HG02840 (cell line): Measurements from ENCODE around the gene CYP11A1.

Source experiments
- ATAC-seq: cut with Tn5 transposase; IDR thresholded peaks from one replicate; pipeline ENCODE4 v1.9.1; 2021; ENCODE audit warnings: mild to moderate bottlenecking, moderate library complexity, moderate number of reproducible peaks; ENCODE audit not compliant: unreplicated experiment, low FRiP score

Gene CYP11A1

GRCh38 chr15:74367296-74367854, at the start of gene CYP11A1:
Gene CYP11A1 (minus strand): TSS chr15:74367646. CDS start chr15:74367585, 61 bp downstream.
- ATAC-seq, result no peak

GRCh38 chr15:74417225-74417624, 49.8 kb upstream of the CYP11A1 start:
- ATAC-seq, result no peak

GRCh38 chr15:74415966-74416916, 48.8 kb upstream of the CYP11A1 start:
- ATAC-seq, result no peak

- no peak for ATAC-seq
Observed at GRCh38 chr15:74414603-74415338, 47.3 kb upstream of the CYP11A1 start.

- ATAC-seq, result no peak
Observed at GRCh38 chr15:74414081-74414580, 46.7 kb upstream of the CYP11A1 start.

- no peak for ATAC-seq
Observed at GRCh38 chr15:74413350-74414080, 46.1 kb upstream of the CYP11A1 start.

GRCh38 chr15:74412159-74412558, 44.7 kb upstream of the CYP11A1 start:
- no peak for ATAC-seq

- ATAC-seq, result no peak
Observed at GRCh38 chr15:74411686-74412085, 44.2 kb upstream of the CYP11A1 start.

- no peak for ATAC-seq
Observed at GRCh38 chr15:74410502-74410901, 43.1 kb upstream of the CYP11A1 start.

GRCh38 chr15:74409225-74409624, 41.8 kb upstream of the CYP11A1 start:
- no peak for ATAC-seq

- no peak for ATAC-seq
Observed at GRCh38 chr15:74408815-74409214, 41.4 kb upstream of the CYP11A1 start.

GRCh38 chr15:74408385-74408784, 40.9 kb upstream of the CYP11A1 start:
- ATAC-seq, result no peak

- ATAC-seq, result no peak
Observed at GRCh38 chr15:74406992-74407705, 39.7 kb upstream of the CYP11A1 start.

- ATAC-seq, result no peak
Observed at GRCh38 chr15:74406517-74406916, 39.1 kb upstream of the CYP11A1 start.

GRCh38 chr15:74405823-74406222, 38.4 kb upstream of the CYP11A1 start:
- no peak for ATAC-seq

GRCh38 chr15:74403991-74404563, 36.6 kb upstream of the CYP11A1 start:
- ATAC-seq, result no peak

- peak; percentile 11 for ATAC-seq
Observed at GRCh38 chr15:74403588-74403919, 36.1 kb upstream of the CYP11A1 start.

- ATAC-seq, result peak; percentile 33
Observed at GRCh38 chr15:74402873-74403587, 35.6 kb upstream of the CYP11A1 start.

- no peak for ATAC-seq
Observed at GRCh38 chr15:74402337-74402841, 34.9 kb upstream of the CYP11A1 start.
